ENCODE data around the gene POPDC3.
"Not testable (repeated sequence)": the region's sequence is repeated elsewhere in the genome, so short reads cannot be mapped to it uniquely, and the experiment has no call there.

Gene POPDC3

GRCh38 chr6:105189026-105189820, 9.4 kb upstream of the POPDC3 start:
- no peaks in the 10 kb centered on the region for H3K36me3 ChIP-seq (ENCODE audit: insufficient read depth, low read length)
- H3K27me3 ChIP-seq (ENCODE audit: insufficient read depth, low read length) = no peaks in the 10 kb centered on the region
- no peak overlapping the region for H3K4me3 ChIP-seq (ENCODE audit: low read length)
- H2AFZ ChIP-seq (ENCODE audit: low read depth, low read length) = no peak overlapping the region
- H3K4me1 ChIP-seq (ENCODE audit: insufficient read depth, low read length) = no peaks in the 10 kb centered on the region
- H3K9me3 ChIP-seq (ENCODE audit: low read length) = no peaks in the 10 kb centered on the region

GRCh38 chr6:105188251-105188650, 8.4 kb upstream of the POPDC3 start:
- Histone ChIP-seq H2AFZ (ENCODE audit: low read depth, low read length) (no peak overlapping the region), H3K9me3 (ENCODE audit: low read length) (no peaks in the 10 kb centered on the region), H3K27me3 (ENCODE audit: insufficient read depth, low read length) (peaks cover 3% of the 10 kb centered on the region), H3K4me1 (ENCODE audit: insufficient read depth, low read length) (no peaks in the 10 kb centered on the region), H3K36me3 (ENCODE audit: insufficient read depth, low read length) (no peaks in the 10 kb centered on the region), H3K4me3 (ENCODE audit: low read length) (no peak overlapping the region)

- Histone ChIP-seq H3K4me3 (ENCODE audit: low read length) (no peak overlapping the region), H3K27me3 (ENCODE audit: insufficient read depth, low read length) (peaks cover 6% of the 10 kb centered on the region), H3K9me3 (ENCODE audit: low read length) (no peaks in the 10 kb centered on the region), H3K36me3 (ENCODE audit: insufficient read depth, low read length) (no peaks in the 10 kb centered on the region), H2AFZ (ENCODE audit: low read depth, low read length) (no peak overlapping the region), H3K4me1 (ENCODE audit: insufficient read depth, low read length) (no peaks in the 10 kb centered on the region)
These were observed 6.8 kb upstream of the POPDC3 start for GRCh38 chr6:105186576-105186975.

- H3K4me3 ChIP-seq (ENCODE audit: low read length) = no peak overlapping the region
- peaks cover 16% of the 10 kb centered on the region for H3K27me3 ChIP-seq (ENCODE audit: insufficient read depth, low read length)
- H3K9me3 ChIP-seq (ENCODE audit: low read length) = no peaks in the 10 kb centered on the region
- no peak overlapping the region for H2AFZ ChIP-seq (ENCODE audit: low read depth, low read length)
- H3K36me3 ChIP-seq (ENCODE audit: insufficient read depth, low read length) = no peaks in the 10 kb centered on the region
- H3K4me1 ChIP-seq (ENCODE audit: insufficient read depth, low read length) = peaks cover 2% of the 10 kb centered on the region
These were observed 5.1 kb upstream of the POPDC3 start for GRCh38 chr6:105184921-105185320.

GRCh38 chr6:105181981-105182515, 2.2 kb upstream of the POPDC3 start:
- peaks cover 37% of the 10 kb centered on the region for H3K27me3 ChIP-seq (ENCODE audit: insufficient read depth, low read length)
- H3K36me3 ChIP-seq (ENCODE audit: insufficient read depth, low read length) = no peaks in the 10 kb centered on the region

GRCh38 chr6:105178636-105179035, 1.2 kb downstream of the POPDC3 start:
- Histone ChIP-seq H3K4me1 (ENCODE audit: insufficient read depth, low read length) (peaks cover 6% of the 10 kb centered on the region), H3K27me3 (ENCODE audit: insufficient read depth, low read length) (peaks cover 36% of the 10 kb centered on the region), H3K36me3 (ENCODE audit: insufficient read depth, low read length) (no peaks in the 10 kb centered on the region), H2AFZ (ENCODE audit: low read depth, low read length) (no peak overlapping the region), H3K4me3 (ENCODE audit: low read length) (no peak overlapping the region), H3K9me3 (ENCODE audit: low read length) (no peaks in the 10 kb centered on the region)

More at GRCh38 chr6:105181981-105182515, 2.2 kb upstream of the POPDC3 start:
- Histone ChIP-seq H3K4me3 (ENCODE audit: low read length) (no peak overlapping the region), H3K4me1 (ENCODE audit: insufficient read depth, low read length) (peaks cover 6% of the 10 kb centered on the region), H2AFZ (ENCODE audit: low read depth, low read length) (no peak overlapping the region), H3K9me3 (ENCODE audit: low read length) (no peaks in the 10 kb centered on the region)

- peaks cover 6% of the 10 kb centered on the region for H3K4me1 ChIP-seq (ENCODE audit: insufficient read depth, low read length)
These were observed 1.7 kb downstream of the POPDC3 start for GRCh38 chr6:105178110-105178509.

GRCh38 chr6:105177556-105177955, 2.3 kb downstream of the POPDC3 start:
- Histone ChIP-seq H3K4me1 (ENCODE audit: insufficient read depth, low read length) (peaks cover 6% of the 10 kb centered on the region), H3K9me3 (ENCODE audit: low read length) (no peaks in the 10 kb centered on the region), H2AFZ (ENCODE audit: low read depth, low read length) (no peak overlapping the region), H3K36me3 (ENCODE audit: insufficient read depth, low read length) (no peaks in the 10 kb centered on the region), H3K4me3 (ENCODE audit: low read length) (no peak overlapping the region), H3K27me3 (ENCODE audit: insufficient read depth, low read length) (peaks cover 34% of the 10 kb centered on the region)

More at GRCh38 chr6:105178110-105178509, 1.7 kb downstream of the POPDC3 start:
- Histone ChIP-seq H3K4me3 (ENCODE audit: low read length) (no peak overlapping the region), H3K9me3 (ENCODE audit: low read length) (no peaks in the 10 kb centered on the region), H3K36me3 (ENCODE audit: insufficient read depth, low read length) (no peaks in the 10 kb centered on the region), H3K27me3 (ENCODE audit: insufficient read depth, low read length) (peaks cover 34% of the 10 kb centered on the region), H2AFZ (ENCODE audit: low read depth, low read length) (no peak overlapping the region)

- no peaks in the 10 kb centered on the region for H3K9me3 ChIP-seq (ENCODE audit: low read length)
- H3K4me3 ChIP-seq (ENCODE audit: low read length) = no peak overlapping the region
- H2AFZ ChIP-seq (ENCODE audit: low read depth, low read length) = no peak overlapping the region
- H3K27me3 ChIP-seq (ENCODE audit: insufficient read depth, low read length) = peaks cover 21% of the 10 kb centered on the region
- peaks cover 4% of the 10 kb centered on the region for H3K4me1 ChIP-seq (ENCODE audit: insufficient read depth, low read length)
- no peaks in the 10 kb centered on the region for H3K36me3 ChIP-seq (ENCODE audit: insufficient read depth, low read length)
These were observed 5.3 kb downstream of the POPDC3 start for GRCh38 chr6:105174512-105174911.

GRCh38 chr6:105172515-105172914, 7.3 kb downstream of the POPDC3 start:
- H3K27me3 ChIP-seq (ENCODE audit: insufficient read depth, low read length); H3K36me3 ChIP-seq (ENCODE audit: insufficient read depth, low read length); H2AFZ ChIP-seq (ENCODE audit: low read depth, low read length); H3K4me1 ChIP-seq (ENCODE audit: insufficient read depth, low read length); H3K9me3 ChIP-seq (ENCODE audit: low read length); H3K4me3 ChIP-seq (ENCODE audit: low read length): not testable (repeated sequence)

GRCh38 chr6:105170059-105170458, 9.8 kb downstream of the POPDC3 start:
- no peak overlapping the region for H3K4me3 ChIP-seq (ENCODE audit: low read length)
- no peaks in the 10 kb centered on the region for H3K9me3 ChIP-seq (ENCODE audit: low read length)
- no peak overlapping the region for H2AFZ ChIP-seq (ENCODE audit: low read depth, low read length)
- H3K27me3 ChIP-seq (ENCODE audit: insufficient read depth, low read length) = no peaks in the 10 kb centered on the region
- H3K4me1 ChIP-seq (ENCODE audit: insufficient read depth, low read length) = peaks cover 7% of the 10 kb centered on the region
- no peaks in the 10 kb centered on the region for H3K36me3 ChIP-seq (ENCODE audit: insufficient read depth, low read length)

GRCh38 chr6:105167914-105168313, 11.9 kb downstream of the POPDC3 start:
- Histone ChIP-seq H2AFZ (ENCODE audit: low read depth, low read length) (no peak overlapping the region), H3K4me1 (ENCODE audit: insufficient read depth, low read length) (peaks cover 26% of the 10 kb centered on the region), H3K4me3 (ENCODE audit: low read length) (no peak overlapping the region), H3K27me3 (ENCODE audit: insufficient read depth, low read length) (no peaks in the 10 kb centered on the region), H3K9me3 (ENCODE audit: low read length) (no peaks in the 10 kb centered on the region), H3K36me3 (ENCODE audit: insufficient read depth, low read length) (no peaks in the 10 kb centered on the region)

- Histone ChIP-seq H3K4me1 (ENCODE audit: insufficient read depth, low read length) (peaks cover 26% of the 10 kb centered on the region), H3K36me3 (ENCODE audit: insufficient read depth, low read length) (no peaks in the 10 kb centered on the region), H2AFZ (ENCODE audit: low read depth, low read length) (no peak overlapping the region), H3K27me3 (ENCODE audit: insufficient read depth, low read length) (no peaks in the 10 kb centered on the region), H3K9me3 (ENCODE audit: low read length) (no peaks in the 10 kb centered on the region), H3K4me3 (ENCODE audit: low read length) (no peak overlapping the region)
These were observed 15.4 kb downstream of the POPDC3 start for GRCh38 chr6:105164418-105164817.

Measured in neuron (in vitro differentiated cells).